Head of caudate nucleus (tissue), 42 donors: ENCODE measurements around the gene ILDR1.

Experiments used
- DNase-seq, 42 donors: peaks; one replicate each; pipeline versions ENCODE4 v3.0.0 to v3.0.0-alpha.2; 2020 to 2021; ENCODE audit warnings: mixed read lengths in 7 of 42
- intact Hi-C: fragments of 100-400 bp; cut with DNase I; formaldehyde crosslinking; loops from one replicate; pipeline ENCODE4 v1.15.0; 2022

Gene ILDR1

DNA sequence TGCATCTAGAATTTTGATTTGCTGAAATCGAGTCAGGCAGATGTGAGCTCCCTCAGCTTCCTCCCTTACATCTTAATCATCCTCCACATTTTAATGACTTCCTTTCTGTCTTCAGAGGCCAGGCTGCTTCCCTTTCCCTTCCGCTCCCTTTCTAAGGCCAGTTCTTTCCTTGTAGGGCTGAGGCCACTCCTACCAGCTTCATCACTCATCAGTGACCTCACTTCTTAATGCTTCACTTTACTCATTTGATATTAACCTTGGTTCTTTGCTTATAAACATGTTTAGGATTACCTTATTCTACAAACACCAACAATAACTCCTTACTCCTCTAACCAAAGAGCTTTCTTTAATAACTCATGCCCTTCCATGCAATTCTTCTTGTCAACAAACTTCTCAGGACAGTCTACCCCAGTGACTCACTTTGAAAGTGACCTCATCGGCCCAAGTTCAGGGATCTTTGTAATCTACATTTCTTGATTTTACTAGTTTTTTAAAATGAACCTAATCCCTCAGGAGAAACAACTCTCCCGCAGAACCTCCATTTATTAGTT lies 23.9 kb downstream of the ILDR1 start:
- peak in 1 of 42 donors; percentile 39 for DNase-seq
- intact Hi-C loops: no loop called here

- no peak for DNase-seq
- intact Hi-C loops: no loop called here
Observed at GRCh38 chr3:121997372-121997771, 24.7 kb downstream of the ILDR1 start.

GRCh38 chr3:121996441-121996840 lies 25.6 kb downstream of the ILDR1 start:
- intact Hi-C loops: no loop called here
- DNase-seq: no peak

GRCh38 chr3:121995161-121996137 lies 26.6 kb downstream of the ILDR1 start:
- DNase-seq: peak in 41 of 42 donors; percentile 10 to 67 (median 35)
- intact Hi-C loops: no loop called here

- DNase-seq: no peak
- intact Hi-C loops: no loop called here
Observed at GRCh38 chr3:121994551-121994950, 27.5 kb downstream of the ILDR1 start.

GRCh38 chr3:121992601-121993560 lies 29.2 kb downstream of the ILDR1 start:
- intact Hi-C loops: no loop called here
- DNase-seq: no peak

DNA sequence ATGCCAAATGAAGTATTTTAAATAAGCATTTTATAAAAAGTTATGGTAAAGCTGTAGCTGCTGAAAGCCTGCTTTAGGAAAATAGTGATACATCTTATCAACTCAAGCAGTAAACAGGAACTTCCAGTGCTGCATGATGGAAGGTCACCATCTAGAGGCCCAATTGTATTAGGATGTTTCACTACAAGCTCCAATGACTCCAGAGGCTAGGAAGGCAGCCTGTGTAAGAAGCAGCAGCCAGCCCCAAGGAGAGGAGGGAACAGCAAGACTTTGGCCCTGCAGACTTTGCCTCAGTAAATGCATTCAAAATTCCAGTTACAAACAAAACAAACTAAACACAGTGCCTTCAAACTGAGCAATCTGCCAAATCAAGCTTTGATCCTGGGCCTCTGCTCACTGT lies 32.1 kb downstream of the ILDR1 start:
- peak in 1 of 42 donors; percentile 12 for DNase-seq
- intact Hi-C loops: no loop called here

DNA sequence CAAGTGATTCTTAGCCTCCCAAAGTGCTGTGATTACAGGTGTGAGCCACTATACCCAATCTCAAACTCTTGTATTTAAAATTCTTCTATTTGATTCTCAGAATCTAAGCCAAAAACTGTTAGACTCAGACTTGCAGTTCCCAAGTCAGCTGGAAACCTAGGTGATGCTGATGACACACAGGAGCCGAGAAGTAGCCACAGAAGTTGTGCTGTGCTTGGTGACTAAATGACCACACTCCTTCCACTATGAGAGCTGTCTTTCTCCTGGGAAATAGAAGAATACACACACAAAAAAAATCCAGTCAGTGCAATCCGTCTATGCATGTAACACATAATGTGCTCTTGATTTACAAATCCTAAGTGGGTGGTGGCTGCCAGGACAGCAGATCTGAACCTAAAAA lies 33.9 kb downstream of the ILDR1 start:
- no peak for DNase-seq
- intact Hi-C loops: no loop called here

DNA sequence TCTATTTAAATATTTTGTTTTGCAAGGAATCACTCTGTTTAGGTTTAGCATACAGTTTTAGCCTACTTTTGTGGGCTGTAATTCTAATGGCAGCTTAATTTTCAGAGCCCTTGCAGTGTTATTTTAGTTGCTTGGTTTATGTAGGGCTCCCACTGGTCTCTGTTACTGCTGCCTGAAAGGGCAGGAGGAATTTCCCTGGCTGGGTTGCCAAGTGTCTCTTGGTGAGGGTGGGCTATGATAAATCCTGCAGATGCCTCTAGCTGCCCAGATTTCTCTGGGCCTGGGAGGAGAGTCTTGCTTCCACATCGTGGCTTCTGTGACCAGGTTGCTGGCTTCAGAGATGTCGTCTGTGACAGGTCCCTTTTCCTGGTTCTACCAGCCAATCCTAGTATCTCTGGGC lies 36.2 kb downstream of the ILDR1 start:
- intact Hi-C loops: no loop called here
- no peak for DNase-seq

DNA sequence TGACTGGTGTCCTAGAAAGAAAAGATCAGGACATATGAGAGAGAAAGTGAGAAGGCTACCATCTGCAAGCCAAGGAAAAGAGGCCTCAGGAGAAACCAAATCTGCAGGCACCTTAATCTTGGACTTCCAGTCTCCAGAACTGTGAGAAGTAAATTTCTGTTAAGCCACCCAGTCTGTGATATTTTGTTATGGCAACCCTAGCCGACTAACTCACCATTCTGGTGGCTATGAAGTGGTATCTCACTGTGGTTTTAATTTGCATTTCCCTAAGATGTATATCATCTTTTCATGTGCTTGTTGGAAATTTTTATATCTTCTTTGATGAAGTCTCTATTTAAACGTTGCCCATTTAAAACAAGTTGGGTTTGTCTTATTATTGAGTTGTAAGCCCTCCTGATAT lies 40.6 kb downstream of the ILDR1 start:
- DNase-seq: no peak
- intact Hi-C loops: no loop called here

DNA sequence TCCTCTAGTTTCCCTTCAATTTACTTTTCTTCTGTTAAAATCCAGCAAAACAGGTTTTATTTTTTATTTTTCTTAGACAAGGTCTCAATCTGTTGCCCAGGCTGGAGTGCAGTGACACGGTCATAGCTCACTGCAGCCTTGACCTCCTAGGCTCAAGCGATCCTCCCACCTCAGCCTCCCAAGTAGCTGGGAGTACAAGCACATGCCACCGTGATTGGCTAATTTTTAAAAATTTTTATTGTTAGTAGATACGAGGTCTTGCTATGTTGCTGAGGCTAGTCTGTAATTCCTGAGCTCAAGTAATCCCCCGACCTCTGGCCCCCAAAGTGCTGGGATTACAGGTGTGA lies 41.6 kb downstream of the ILDR1 start:
- intact Hi-C loops: no loop called here
- no peak for DNase-seq

DNA sequence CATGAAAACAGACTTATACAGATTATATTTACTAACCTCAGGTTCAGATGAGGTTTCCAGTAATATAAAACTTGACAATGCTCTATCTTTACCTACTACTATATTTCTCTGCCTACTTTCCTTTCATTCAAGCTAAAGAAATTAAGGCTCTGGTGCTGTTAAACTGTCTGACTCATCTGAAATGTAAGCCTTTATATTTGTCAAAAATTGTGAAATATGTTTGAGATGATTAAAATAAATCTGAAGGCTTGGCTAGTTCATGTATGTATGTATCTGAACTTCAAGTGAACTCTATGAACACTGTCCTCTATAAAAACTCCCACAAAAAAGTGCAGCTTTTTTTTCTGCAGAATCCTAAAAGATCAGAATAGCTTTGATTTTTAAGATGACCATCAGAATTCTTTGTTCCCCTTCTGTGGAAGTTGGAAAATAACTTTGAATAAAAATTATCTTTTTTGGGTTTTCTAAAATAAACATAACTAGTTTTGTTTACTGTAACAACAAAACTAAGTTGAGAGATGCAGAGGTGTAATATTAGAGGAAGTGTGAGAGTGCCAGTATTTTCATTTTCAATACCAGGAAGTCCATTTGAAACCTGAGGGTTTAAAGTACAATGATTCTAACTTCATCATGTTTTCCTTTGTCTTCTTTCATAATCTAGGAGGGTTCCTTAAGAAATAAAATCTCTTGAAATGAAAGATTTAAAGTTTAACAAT lies 42.2 kb downstream of the ILDR1 start:
- intact Hi-C loops: no loop called here
- no peak for DNase-seq

DNA sequence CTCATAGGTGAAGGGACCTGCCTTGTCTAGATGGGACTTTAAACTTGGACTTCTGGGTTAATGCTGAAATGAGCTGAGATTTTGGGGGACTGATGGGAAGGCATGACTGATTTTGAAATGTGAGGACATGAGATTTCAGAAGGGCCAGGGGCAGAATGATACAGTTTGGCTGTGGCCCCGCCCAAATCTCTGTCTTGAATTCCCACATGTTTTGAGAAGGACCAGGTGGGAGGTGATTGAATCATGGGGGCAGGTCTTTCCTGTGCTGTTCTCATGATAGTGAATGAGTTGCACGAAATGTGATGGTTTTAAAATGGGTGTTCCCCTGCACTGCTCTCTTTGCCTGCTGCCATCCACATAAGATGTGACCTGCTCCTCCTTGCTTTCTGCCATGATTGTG lies 42.8 kb downstream of the ILDR1 start:
- no peak for DNase-seq
- intact Hi-C loops: no loop called here

DNA sequence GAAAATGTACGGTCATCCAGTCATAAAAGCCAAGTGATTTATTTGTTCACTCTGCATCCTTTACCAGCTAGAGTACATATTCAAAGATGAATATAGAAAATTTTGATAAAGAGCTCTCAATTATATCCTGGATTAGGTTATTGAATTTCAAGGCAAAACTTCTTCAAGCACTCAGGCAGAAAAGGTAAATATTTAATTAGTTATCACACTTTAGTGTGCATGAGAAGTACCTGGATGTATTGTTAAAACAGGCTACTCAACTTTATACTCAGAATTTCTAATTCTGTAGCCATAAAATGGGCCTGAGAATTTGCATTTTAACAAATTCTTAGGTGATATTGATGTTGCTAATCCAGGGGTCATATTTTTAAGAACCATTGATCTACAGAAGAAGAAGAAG lies 45.3 kb downstream of the ILDR1 start:
- DNase-seq: no peak
- intact Hi-C loops: no loop called here

GRCh38 chr3:121975702-121976302 lies 46.2 kb downstream of the ILDR1 start:
- intact Hi-C loops: no loop called here
- no peak for DNase-seq

- intact Hi-C loops: no loop called here
- no peak for DNase-seq
Observed at GRCh38 chr3:121974601-121975111, 47.4 kb downstream of the ILDR1 start.

DNA sequence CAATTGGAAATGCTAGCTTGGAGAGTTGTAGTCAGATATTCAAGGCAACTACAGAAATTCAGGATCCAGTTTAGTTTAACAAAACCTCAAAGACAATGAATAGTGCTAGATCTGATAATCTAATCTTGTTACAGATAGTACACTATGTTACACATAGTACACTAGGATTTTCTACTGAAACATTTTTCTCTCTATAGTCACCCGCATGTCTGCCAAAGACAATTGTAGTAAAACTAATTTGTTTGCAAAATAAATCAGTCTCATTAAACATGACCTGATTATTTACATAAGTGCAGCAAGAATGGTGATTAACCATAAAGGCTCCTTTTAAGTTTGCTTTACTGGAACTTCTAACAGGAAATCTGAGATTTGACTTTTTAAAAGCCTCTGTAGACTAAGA lies 52.0 kb downstream of the ILDR1 start:
- DNase-seq: no peak
- intact Hi-C loops: no loop called here

- DNase-seq: no peak
- intact Hi-C loops: no loop called here
Observed at GRCh38 chr3:121969631-121970030, 52.4 kb downstream of the ILDR1 start.

- no peak for DNase-seq
- intact Hi-C loops: no loop called here
Observed at GRCh38 chr3:121963608-121964007, 58.4 kb downstream of the ILDR1 start.
